Lung (tissue), 12 donors: ENCODE data around the gene ADAMTS16. TPM values are rescaled to one million over a fixed set of nuclear protein-coding genes. Genes with fewer than 3 reads are reported as not detected.

Source experiments
- ATAC-seq: fragments of 200-7000 bp; cut with Tn5 transposase; one replicate; pipeline ENCODE4 v1.9.1; 2020; ENCODE audit warnings: moderate number of reproducible peaks; ENCODE audit not compliant: insufficient read depth, low FRiP score
- DNase-seq, 3 donors: peaks; one replicate each; pipeline ENCODE4 v3.0.0-alpha.2; 2013 to 2017
- H3K27ac ChIP-seq, 2 donors: one replicate each; pipeline ENCODE4 v1.5.1; 2013; ENCODE audit warnings: mild to moderate bottlenecking in 2 of 2, moderate library complexity in 2 of 2, control low read depth in 1 of 2, inconsistent platforms in 1 of 2, low read depth in 1 of 2, low read length in 1 of 2
- H3K27me3 ChIP-seq, 3 donors: one replicate each; pipeline ENCODE4 v1.5.1; 2013; ENCODE audit warnings: low read length in 2 of 3; ENCODE audit not compliant: control insufficient read depth in 3 of 3, insufficient read depth in 3 of 3
- H3K36me3 ChIP-seq, 4 donors: one replicate each; pipeline ENCODE4 v1.5.1; 2013; ENCODE audit warnings: low read length in 4 of 4, mild to moderate bottlenecking in 1 of 4, moderate library complexity in 1 of 4; ENCODE audit not compliant: control insufficient read depth in 4 of 4, insufficient read depth in 4 of 4
- H3K4me1 ChIP-seq, 5 donors: one replicate each; pipeline ENCODE4 v1.5.1; 2013; ENCODE audit warnings: low read length in 5 of 5, mild to moderate bottlenecking in 2 of 5, moderate library complexity in 1 of 5; ENCODE audit not compliant: control insufficient read depth in 5 of 5, insufficient read depth in 5 of 5
- H3K4me3 ChIP-seq: one replicate; pipeline ENCODE4 v1.5.1; 2013; ENCODE audit warnings: mild to moderate bottlenecking, control low read depth, moderate library complexity
- H3K9ac ChIP-seq, 2 donors: one replicate each; pipeline ENCODE4 v1.5.1; 2013; ENCODE audit warnings: low read length in 2 of 2, control low read depth in 1 of 2; ENCODE audit not compliant: insufficient read depth in 1 of 2
- H3K9me3 ChIP-seq, 4 donors: one replicate each; pipeline ENCODE4 v1.5.1; 2013; ENCODE audit warnings: low read length in 3 of 4, mild to moderate bottlenecking in 1 of 4, moderate library complexity in 1 of 4; ENCODE audit not compliant: control insufficient read depth in 4 of 4, insufficient read depth in 3 of 4
- WGBS, 2 donors: extraction: QIAGEN DNeasy Blood & Tissue Kit; methylation state at CpG; one replicate each; pipeline ENCODE4 v1.1.7; 2013; 5-methylcytosine and 5-hydroxymethylcytosine counted together
- polyA plus RNA-seq, 2 donors: library from polyadenylated mRNA; stranded (reverse); fragments of 200-250 nt; gene quantifications; one replicate each; pipeline ENCODE4 v1.2.1, GENCODE V29; 2013
- total RNA-seq, 2 donors: library from RNA; depleted of rRNA in 1 of 2; stranded (reverse); fragments of >200 nt in 1 of 2; gene quantifications; one replicate each; pipeline ENCODE4 v1.2.1, GENCODE V29; 2014 to 2021
- TF ChIP-seq, protein P1 (sequence below): IDR thresholded peaks from 2 replicates; pipeline ENCODE4 v1.5.1; 2012; ENCODE audit warnings: mild to moderate bottlenecking; ENCODE audit errors: control extremely low read depth, extremely low read depth
- donor health status: control.
- donor health status: control.
- donor health status: Bipolar disorder and iron deficiency.
- donor health status: healthy.
- donor health status: DM: yes; HTN: yes; CAD: no.

ADAMTS16 gene
- total and polyA plus RNA-seq, 4 donors, result 0.09 to 0.97 TPM; not detected in 2

- no peak overlapping the region for H3K9ac ChIP-seq
- peaks cover 0 to 3% (median 0%) of the 10 kb centered on the region in 4 donors for H3K9me3 ChIP-seq
- H3K27ac ChIP-seq, result no peak overlapping the region
- no peak for DNase-seq
- 41 to 62% methylated on average over 4 of the region's 4 CpGs for WGBS, 2 donors
- no peak overlapping the region for H3K4me3 ChIP-seq
- no peak for ATAC-seq
- H3K4me1 ChIP-seq, result peaks cover 0 to 12% (median 0%) of the 10 kb centered on the region in 5 donors
- H3K27me3 ChIP-seq, result no peaks in the 10 kb centered on the region
- H3K36me3 ChIP-seq, result no peaks in the 10 kb centered on the region
- TF ChIP-seq, protein P1, sequence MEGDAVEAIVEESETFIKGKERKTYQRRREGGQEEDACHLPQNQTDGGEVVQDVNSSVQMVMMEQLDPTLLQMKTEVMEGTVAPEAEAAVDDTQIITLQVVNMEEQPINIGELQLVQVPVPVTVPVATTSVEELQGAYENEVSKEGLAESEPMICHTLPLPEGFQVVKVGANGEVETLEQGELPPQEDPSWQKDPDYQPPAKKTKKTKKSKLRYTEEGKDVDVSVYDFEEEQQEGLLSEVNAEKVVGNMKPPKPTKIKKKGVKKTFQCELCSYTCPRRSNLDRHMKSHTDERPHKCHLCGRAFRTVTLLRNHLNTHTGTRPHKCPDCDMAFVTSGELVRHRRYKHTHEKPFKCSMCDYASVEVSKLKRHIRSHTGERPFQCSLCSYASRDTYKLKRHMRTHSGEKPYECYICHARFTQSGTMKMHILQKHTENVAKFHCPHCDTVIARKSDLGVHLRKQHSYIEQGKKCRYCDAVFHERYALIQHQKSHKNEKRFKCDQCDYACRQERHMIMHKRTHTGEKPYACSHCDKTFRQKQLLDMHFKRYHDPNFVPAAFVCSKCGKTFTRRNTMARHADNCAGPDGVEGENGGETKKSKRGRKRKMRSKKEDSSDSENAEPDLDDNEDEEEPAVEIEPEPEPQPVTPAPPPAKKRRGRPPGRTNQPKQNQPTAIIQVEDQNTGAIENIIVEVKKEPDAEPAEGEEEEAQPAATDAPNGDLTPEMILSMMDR, result no peak
Observed at GRCh38 chr5:5179597-5179996, 39.5 kb downstream of the ADAMTS16 start.

DNA sequence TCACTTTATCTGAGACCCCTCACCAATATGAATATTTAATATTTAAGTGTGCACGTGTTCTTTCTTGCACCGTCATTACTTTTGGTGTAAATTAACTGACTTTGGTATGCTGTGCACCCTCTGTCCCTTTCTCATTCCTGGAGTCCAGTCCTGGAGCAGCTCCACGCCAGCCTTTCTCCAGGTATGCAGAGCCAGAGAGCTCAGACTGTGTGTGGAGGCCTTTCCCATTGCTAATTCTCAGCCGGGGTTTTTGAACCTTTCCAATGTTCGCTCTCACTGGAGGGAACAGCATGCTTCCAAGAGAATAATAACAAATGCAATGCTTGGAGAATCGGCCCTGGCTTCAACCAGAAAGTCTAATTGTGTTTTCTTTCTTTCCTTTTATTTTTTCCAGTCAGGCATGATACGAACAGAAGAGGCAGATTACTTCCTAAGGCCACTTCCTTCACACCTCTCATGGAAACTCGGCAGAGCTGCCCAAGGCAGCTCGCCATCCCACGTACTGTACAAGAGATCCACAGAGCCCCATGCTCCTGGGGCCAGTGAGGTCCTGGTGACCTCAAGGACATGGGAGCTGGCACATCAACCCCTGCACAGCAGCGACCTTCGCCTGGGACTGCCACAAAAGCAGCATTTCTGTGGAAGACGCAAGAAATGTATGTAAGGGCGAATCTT lies 41.7 kb downstream of the ADAMTS16 start:
- no peaks in the 10 kb centered on the region for H3K27me3 ChIP-seq
- H3K4me1 ChIP-seq, result peaks cover 0 to 12% (median 0%) of the 10 kb centered on the region in 5 donors
- H3K27ac ChIP-seq, result no peak overlapping the region
- DNase-seq (no peak), ATAC-seq (no peak)
- peaks cover 0 to 3% (median 0%) of the 10 kb centered on the region in 4 donors for H3K9me3 ChIP-seq
- WGBS, 2 donors, result 58 to 64% methylated on average over 14 of the region's 14 CpGs
- no peaks in the 10 kb centered on the region for H3K36me3 ChIP-seq
- TF ChIP-seq, protein P1, result no peak
- peak overlapping the region in 1 of 2 donors; percentile 0 for H3K9ac ChIP-seq
- no peak overlapping the region for H3K4me3 ChIP-seq

DNA sequence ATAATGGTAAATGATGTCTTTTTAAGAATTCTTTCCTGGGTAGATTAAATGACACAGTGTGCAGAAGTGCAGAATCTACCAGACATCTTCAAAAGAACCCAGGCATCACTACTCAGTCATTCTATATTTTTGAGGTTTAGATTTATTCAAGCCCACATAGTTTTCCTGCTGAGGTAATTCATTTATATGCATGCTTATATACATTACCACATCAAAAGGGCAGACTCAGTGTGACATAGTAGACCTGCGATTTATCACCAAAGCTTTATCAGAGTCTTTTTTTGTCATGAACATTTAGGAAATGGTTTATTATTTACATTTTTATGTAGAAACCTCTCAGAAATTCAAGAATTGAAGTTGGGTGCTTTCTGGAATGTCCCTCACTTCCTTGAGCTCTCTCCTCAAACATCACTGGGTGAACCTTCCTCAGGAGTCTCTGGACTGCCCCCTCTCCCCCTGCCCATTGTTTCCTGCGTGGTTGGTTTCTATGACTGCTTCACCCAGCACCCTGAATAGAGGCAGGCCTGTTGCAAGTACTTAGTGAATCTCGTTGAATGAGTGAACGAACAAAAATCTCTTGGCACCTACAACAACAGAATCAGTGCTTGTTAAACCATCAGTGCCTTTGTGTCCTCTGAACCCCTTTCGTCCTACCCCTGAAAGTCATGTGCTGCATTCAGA lies 42.5 kb downstream of the ADAMTS16 start:
- TF ChIP-seq, protein P1, result no peak
- Histone ChIP-seq H3K9ac (peak overlapping the region in 1 of 2 donors; percentile 0), H3K36me3 (no peaks in the 10 kb centered on the region), H3K4me3 (no peak overlapping the region), H3K27me3 (no peaks in the 10 kb centered on the region), H3K27ac (no peak overlapping the region), H3K9me3 (peaks cover 0 to 3% (median 0%) of the 10 kb centered on the region in 4 donors), H3K4me1 (peaks cover 0 to 12% (median 0%) of the 10 kb centered on the region in 5 donors)
- 26 to 43% methylated on average over 5 of the region's 5 CpGs for WGBS, 2 donors
- ATAC-seq, result no peak
- peak in 1 of 3 donors; percentile 8 for DNase-seq
